SU-DHL-6 (cell line): Measurements from ENCODE around the gene PDE4D.

Experiments used
- H2AFZ ChIP-seq: fragments of 200-600 bp; sonication (generic); 2 replicates; pipeline ENCODE4 v1.6.1; 2014; ENCODE audit warnings: low read depth, mild to moderate bottlenecking, moderate library complexity, mixed read lengths, antibody characterized with exemption, low read length; ENCODE audit not compliant: severe bottlenecking
- H3F3A ChIP-seq: fragments of 200-600 bp; shearing (Covaris generic); 2 replicates; pipeline ENCODE4 v1.6.0; 2016; ENCODE audit warnings: antibody characterized with exemption, mild to moderate bottlenecking; ENCODE audit not compliant: insufficient read depth
- H3K27ac ChIP-seq: fragments of 200-600 bp; sonication (generic); 2 replicates; pipeline ENCODE4 v1.5.1; 2016; ENCODE audit warnings: low read depth, mild to moderate bottlenecking, low read length, moderate library complexity, mixed read lengths
- H3K27me3 ChIP-seq: fragments of 200-600 bp; sonication (generic), shearing (Covaris generic); 2 replicates; pipeline ENCODE4 v1.6.0; 2014; ENCODE audit warnings: mild to moderate bottlenecking, low read length
- H3K36me3 ChIP-seq: fragments of 200-600 bp; sonication (generic); 2 replicates; pipeline ENCODE4 v1.6.1; 2014; ENCODE audit warnings: mild to moderate bottlenecking, low read length, mixed read lengths
- H3K4me2 ChIP-seq: fragments of 300-600, 200-600 bp; shearing (Covaris generic), sonication (generic); 2 replicates; pipeline ENCODE4 v1.6.0; 2014; ENCODE audit warnings: low read length, low read depth, mild to moderate bottlenecking; ENCODE audit not compliant: poor library complexity, severe bottlenecking
- H3K4me3 ChIP-seq: fragments of 200-600 bp; sonication (generic); 2 replicates; pipeline ENCODE4 v1.5.1; 2014; ENCODE audit warnings: antibody characterized with exemption, low read length, mild to moderate bottlenecking, mixed read lengths; ENCODE audit not compliant: insufficient read depth, poor library complexity, severe bottlenecking
- H3K79me2 ChIP-seq: fragments of 200-600 bp; sonication (generic); 2 replicates; pipeline ENCODE4 v1.6.1; 2014; ENCODE audit warnings: mild to moderate bottlenecking, low read length, moderate library complexity; ENCODE audit not compliant: insufficient read depth
- H3K9ac ChIP-seq: fragments of 200-600 bp; sonication (generic); 2 replicates; pipeline ENCODE4 v1.7.0; 2014; ENCODE audit warnings: mild to moderate bottlenecking, low read length
- H3K9me2 ChIP-seq: fragments of 200-600 bp; sonication (generic); replicated peaks from 2 replicates; pipeline ENCODE4 v1.6.1; 2014; ENCODE audit warnings: low read length; ENCODE audit not compliant: insufficient read depth
- H3K9me3 ChIP-seq: fragments of 200-600 bp; sonication (generic); 2 replicates; pipeline ENCODE4 v1.6.1; 2014; ENCODE audit warnings: low read length, mixed read lengths; ENCODE audit not compliant: insufficient read depth
- H4K20me1 ChIP-seq: fragments of 200-600 bp; sonication (generic); 2 replicates; pipeline ENCODE4 v1.6.1; 2014; ENCODE audit warnings: low read depth, mild to moderate bottlenecking, antibody characterized with exemption, low read length, moderate library complexity, mixed read lengths
- CTCF ChIP-seq: fragments of 200-600 bp; sonication (generic); IDR thresholded peaks from one replicate; pipeline ENCODE4 v1.5.1; 2017; ENCODE audit warnings: antibody characterized with exemption, mild to moderate bottlenecking, low read length, moderate library complexity; ENCODE audit not compliant: insufficient read depth, poor library complexity, severe bottlenecking
- EZH2phosphoT487 ChIP-seq: fragments of 200-600 bp; sonication (generic), shearing (Covaris generic); conservative IDR thresholded peaks from 2 replicates; pipeline ENCODE4 v1.6.1; 2018; ENCODE audit warnings: mild to moderate bottlenecking, antibody characterized with exemption, low read length, moderate library complexity, mixed read lengths

The PDE4D gene

DNA sequence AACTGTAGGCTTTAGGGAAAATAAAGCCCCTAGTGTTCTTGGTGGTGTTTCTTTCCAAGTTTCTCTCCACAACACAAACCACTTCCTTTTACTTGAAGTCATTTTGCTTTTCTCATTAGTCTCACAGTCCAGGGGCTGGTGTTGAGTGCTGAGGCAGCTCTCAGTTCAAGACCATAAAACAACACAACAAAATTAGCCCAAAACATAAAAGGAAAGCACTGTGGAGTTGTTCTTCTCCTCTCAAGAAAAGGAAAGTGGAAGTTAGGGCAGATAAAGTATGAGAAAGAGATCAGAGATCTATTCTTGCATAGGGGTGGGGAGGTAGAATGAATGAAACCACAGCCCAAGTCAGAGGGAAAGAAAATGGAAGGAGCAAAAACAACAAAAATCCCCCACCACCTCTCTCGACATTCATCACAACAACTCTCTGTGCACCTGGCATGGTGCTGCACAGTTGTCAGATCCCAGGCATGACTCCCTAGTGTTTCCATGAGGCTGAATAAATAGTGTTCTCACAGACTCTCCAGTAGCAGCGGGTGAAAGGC lies 740.8 kb downstream of the PDE4D start:
- no peak overlapping the region for H3K27ac ChIP-seq
- H3K4me2 ChIP-seq: no peak overlapping the region
- no peak overlapping the region for H3K9ac ChIP-seq
- H3K36me3 ChIP-seq: no peaks in the 10 kb centered on the region
- H3K4me3 ChIP-seq: no peak overlapping the region
- TF ChIP-seq CTCF (no peak), EZH2phosphoT487 (no peak)
- H2AFZ ChIP-seq: no peak overlapping the region
- no peaks in the 10 kb centered on the region for H3K9me3 ChIP-seq
- H4K20me1 ChIP-seq: no peaks in the 10 kb centered on the region
- no peaks in the 10 kb centered on the region for H3K79me2 ChIP-seq
- no peaks in the 10 kb centered on the region for H3K27me3 ChIP-seq
- no peaks in the 10 kb centered on the region for H3K9me2 ChIP-seq
- no peaks in the 10 kb centered on the region for H3F3A ChIP-seq

DNA sequence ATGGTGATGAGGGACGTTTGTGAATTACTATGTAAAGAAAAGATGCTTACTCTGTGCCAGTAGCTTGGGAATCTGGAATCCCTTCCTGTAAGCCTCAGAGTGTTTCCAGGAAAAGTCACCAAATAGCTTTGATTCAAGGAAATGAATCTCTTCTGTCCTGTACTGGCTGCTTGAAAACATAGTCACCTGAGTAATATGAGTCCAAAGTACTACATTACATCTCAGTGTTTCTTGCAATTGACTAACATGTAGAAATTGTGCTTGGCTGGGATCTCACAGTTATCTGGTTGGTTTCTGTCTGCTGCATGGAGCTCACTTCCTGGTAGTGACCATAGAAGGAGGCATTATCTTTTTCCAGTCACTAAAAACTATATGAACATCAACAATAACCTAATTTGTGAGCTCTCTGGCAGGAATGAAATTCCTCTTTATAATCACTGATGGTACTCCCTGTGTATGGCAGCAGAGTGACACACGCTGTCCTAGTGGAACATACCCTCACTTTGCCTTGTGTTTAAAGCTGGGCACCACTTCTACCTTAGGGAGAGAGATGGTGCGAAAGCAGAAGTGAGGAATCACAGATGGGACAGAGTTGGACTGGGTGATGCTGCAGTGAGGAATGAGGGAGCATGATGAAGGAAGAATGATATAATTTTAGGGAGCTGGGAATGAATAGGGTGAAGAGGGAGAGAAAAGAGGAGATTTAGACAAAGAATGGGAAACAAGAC lies 742.2 kb downstream of the PDE4D start:
- no peak overlapping the region for H3K4me3 ChIP-seq
- H3K9me3 ChIP-seq: no peaks in the 10 kb centered on the region
- no peak overlapping the region for H3K4me2 ChIP-seq
- H3K27me3 ChIP-seq: no peaks in the 10 kb centered on the region
- no peaks in the 10 kb centered on the region for H4K20me1 ChIP-seq
- H2AFZ ChIP-seq: no peak overlapping the region
- H3K79me2 ChIP-seq: no peaks in the 10 kb centered on the region
- H3K9me2 ChIP-seq: no peaks in the 10 kb centered on the region
- no peaks in the 10 kb centered on the region for H3F3A ChIP-seq
- no peak overlapping the region for H3K9ac ChIP-seq
- H3K27ac ChIP-seq: no peak overlapping the region
- H3K36me3 ChIP-seq: no peaks in the 10 kb centered on the region
- no peak for TF ChIP-seq EZH2phosphoT487
- no peak for TF ChIP-seq CTCF

DNA sequence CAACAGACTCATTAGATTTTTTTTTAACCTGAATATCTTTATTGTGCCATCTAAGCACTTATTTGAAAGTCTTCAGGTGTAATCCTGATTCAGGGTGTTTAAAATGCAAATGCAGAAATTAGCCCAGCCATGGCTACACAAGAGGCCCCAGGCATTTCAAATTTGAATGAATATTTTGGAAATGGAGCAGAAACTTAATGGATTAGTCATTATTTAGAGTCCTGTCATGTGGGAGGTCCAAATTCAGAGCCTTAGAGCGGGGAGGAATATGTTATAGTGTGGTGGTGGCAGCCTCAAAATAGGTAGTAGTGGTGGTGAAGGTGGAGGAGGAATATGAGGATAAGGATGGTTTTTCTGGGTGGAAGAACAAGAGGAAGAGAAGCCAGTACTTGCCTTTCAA lies 743.7 kb downstream of the PDE4D start:
- H3F3A ChIP-seq: no peaks in the 10 kb centered on the region
- no peak overlapping the region for H3K27ac ChIP-seq
- no peaks in the 10 kb centered on the region for H3K9me2 ChIP-seq
- H3K36me3 ChIP-seq: no peaks in the 10 kb centered on the region
- H3K9me3 ChIP-seq: no peaks in the 10 kb centered on the region
- no peak for TF ChIP-seq EZH2phosphoT487
- TF ChIP-seq CTCF: no peak
- H3K9ac ChIP-seq: no peak overlapping the region
- no peaks in the 10 kb centered on the region for H3K27me3 ChIP-seq
- no peaks in the 10 kb centered on the region for H4K20me1 ChIP-seq
- no peak overlapping the region for H3K4me3 ChIP-seq
- H3K79me2 ChIP-seq: no peaks in the 10 kb centered on the region
- H3K4me2 ChIP-seq: no peak overlapping the region
- H2AFZ ChIP-seq: no peak overlapping the region
